Measurements from ENCODE around the gene UCMA. TPM values are rescaled to one million over a fixed set of nuclear protein-coding genes. Genes with fewer than 3 reads are reported as not detected.

Gene UCMA
- total RNA-seq, 1 experiment from 2014 or later: not detected

DNA sequence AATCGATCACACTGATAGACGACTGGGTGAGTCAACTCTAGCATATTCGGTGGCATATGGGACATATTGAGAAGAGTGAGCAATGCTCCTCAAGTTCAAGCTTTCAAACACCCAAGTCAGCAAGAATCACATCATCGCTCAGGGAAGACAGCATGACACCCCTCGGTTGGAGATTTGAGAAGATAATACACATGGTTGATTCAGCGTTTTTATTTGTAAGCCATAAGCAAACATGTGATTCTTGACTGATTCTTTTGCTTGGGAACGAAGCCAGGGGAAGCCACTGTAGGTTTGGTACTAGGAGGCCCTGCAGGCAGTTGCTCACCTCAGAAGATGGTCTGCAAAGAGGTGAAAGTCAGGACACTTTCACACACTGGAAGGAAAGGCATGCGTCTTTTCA is 12.6 kb downstream of the UCMA start:
- CTCF ChIA-PET: no interaction called here
- H3K4me3 ChIP-seq (replicated peaks in 1 of 2; ENCODE audit: low read depth in 1 of 2, low read length in 2 of 2): no peak overlapping the region
- ATAC-seq: no peak

More for the DNA sequence above, 12.6 kb downstream of the UCMA start:
- H3K4me2 ChIP-seq (ENCODE audit: low read length): no peak overlapping the region
- no peaks in the 10 kb centered on the region for H4K20me1 ChIP-seq (ENCODE audit: insufficient read depth)
- H2AFZ ChIP-seq (ENCODE audit: low read depth, low read length, poor library complexity, severe bottlenecking): no peak overlapping the region
- H3K27me3 ChIP-seq (ENCODE audit: insufficient read depth, low read length): no peaks in the 10 kb centered on the region
- no peak overlapping the region for H3K27ac ChIP-seq (ENCODE audit: low read depth, low read length)
- H3K9me2 ChIP-seq (ENCODE audit: insufficient read depth): no peaks in the 10 kb centered on the region
- intact Hi-C loops (cut with micrococcal nuclease): loop anchor here (5.0 kb wide), 1 partner anchor 81 kb away; the partner anchor contains the start of gene PHYH
- H3K4me1 ChIP-seq (ENCODE audit: control insufficient read depth in 1 of 2, insufficient read depth in 2 of 2, low read length in 2 of 2): peaks cover 4 to 11% of the 10 kb centered on the region in 2 experiments; a peak in 3 of 4 replicates
- no peak for DNase-seq (ENCODE audit: low read depth, low spot score)
- H3K9ac ChIP-seq (ENCODE audit: low read length): no peak overlapping the region
- H3K36me3 ChIP-seq (ENCODE audit: control insufficient read depth in 1 of 2, insufficient read depth in 2 of 2, low read length in 2 of 2): no peaks in the 10 kb centered on the region
- BruUV-seq (replicated peaks): no TSS peak
- ChIA-PET RAD21 (ENCODE audit: low non-redundant PET in 1 of 2, low total read pairs in 2 of 2, uncharacterized antibody in 2 of 2, unreplicated experiment in 2 of 2) (no interaction called here), POLR2A (interaction anchor here (1.3 kb wide), 1 partner anchor 80 kb away, joined by 3 read pairs; no protein-coding TSS in a partner anchor)
- H3K79me2 ChIP-seq (ENCODE audit: insufficient read depth, low read length): no peaks in the 10 kb centered on the region
- no peaks in the 10 kb centered on the region for H3K9me3 ChIP-seq (ENCODE audit: control insufficient read depth in 1 of 2, insufficient read depth in 1 of 2, low read depth in 1 of 2, low read length in 2 of 2)
- TF ChIP-seq JUND (IDR thresholded peaks at IDR 0.05) (no peak), CBX3 (IDR thresholded peaks at IDR 0.05; ENCODE audit: low read depth) (no peak), EGR1 (IDR thresholded peaks at IDR 0.05; ENCODE audit: low read depth) (no peak), EZH2phosphoT487 (IDR thresholded peaks at IDR 0.05; ENCODE audit: borderline replicate concordance) (no peak), SP1 (IDR thresholded peaks at IDR 0.05; ENCODE audit: low read depth) (no peak), SIN3A (IDR thresholded peaks at IDR 0.05; ENCODE audit: low read depth) (no peak), ZNF274 (IDR thresholded peaks at IDR 0.05; ENCODE audit: low read depth, low read length) (no peak), ELF1 (IDR thresholded peaks at IDR 0.05; ENCODE audit: borderline replicate concordance, low read depth) (no peak), SRF (IDR thresholded peaks at IDR 0.05; ENCODE audit: low read depth) (no peak), CEBPB (IDR thresholded peaks at IDR 0.05; ENCODE audit: low read depth) (no peak), FOSL1 (IDR thresholded peaks at IDR 0.05; ENCODE audit: low read depth) (no peak), REST (IDR thresholded peaks at IDR 0.05; ENCODE audit: low read depth) (no peak)
- TF ChIP-seq, protein P1, sequence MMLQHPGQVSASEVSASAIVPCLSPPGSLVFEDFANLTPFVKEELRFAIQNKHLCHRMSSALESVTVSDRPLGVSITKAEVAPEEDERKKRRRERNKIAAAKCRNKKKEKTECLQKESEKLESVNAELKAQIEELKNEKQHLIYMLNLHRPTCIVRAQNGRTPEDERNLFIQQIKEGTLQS (IDR thresholded peaks at IDR 0.05): no peak
- TF ChIP-seq, protein P2, sequence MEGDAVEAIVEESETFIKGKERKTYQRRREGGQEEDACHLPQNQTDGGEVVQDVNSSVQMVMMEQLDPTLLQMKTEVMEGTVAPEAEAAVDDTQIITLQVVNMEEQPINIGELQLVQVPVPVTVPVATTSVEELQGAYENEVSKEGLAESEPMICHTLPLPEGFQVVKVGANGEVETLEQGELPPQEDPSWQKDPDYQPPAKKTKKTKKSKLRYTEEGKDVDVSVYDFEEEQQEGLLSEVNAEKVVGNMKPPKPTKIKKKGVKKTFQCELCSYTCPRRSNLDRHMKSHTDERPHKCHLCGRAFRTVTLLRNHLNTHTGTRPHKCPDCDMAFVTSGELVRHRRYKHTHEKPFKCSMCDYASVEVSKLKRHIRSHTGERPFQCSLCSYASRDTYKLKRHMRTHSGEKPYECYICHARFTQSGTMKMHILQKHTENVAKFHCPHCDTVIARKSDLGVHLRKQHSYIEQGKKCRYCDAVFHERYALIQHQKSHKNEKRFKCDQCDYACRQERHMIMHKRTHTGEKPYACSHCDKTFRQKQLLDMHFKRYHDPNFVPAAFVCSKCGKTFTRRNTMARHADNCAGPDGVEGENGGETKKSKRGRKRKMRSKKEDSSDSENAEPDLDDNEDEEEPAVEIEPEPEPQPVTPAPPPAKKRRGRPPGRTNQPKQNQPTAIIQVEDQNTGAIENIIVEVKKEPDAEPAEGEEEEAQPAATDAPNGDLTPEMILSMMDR (IDR thresholded peaks at IDR 0.05 in 2 of 3, conservative IDR thresholded peaks at IDR 0.05 in 1 of 3; ENCODE audit: borderline replicate concordance in 1 of 3, insufficient read depth in 1 of 3, low read depth in 2 of 3, low read length in 2 of 3): no peak

Measured in HCT116 (cell line).